Lung (tissue), 12 donors: ENCODE results near the gene MSRB1. TPM values are rescaled to one million over a fixed set of nuclear protein-coding genes. Genes with fewer than 3 reads are reported as not detected.

Experiments used
- ATAC-seq: fragments of 200-7000 bp; cut with Tn5 transposase; one replicate; pipeline ENCODE4 v1.9.1; 2020; ENCODE audit warnings: moderate number of reproducible peaks; ENCODE audit not compliant: insufficient read depth, low FRiP score
- DNase-seq, 3 donors: peaks; one replicate each; pipeline ENCODE4 v3.0.0-alpha.2; 2013 to 2017
- H3K27ac ChIP-seq, 2 donors: one replicate each; pipeline ENCODE4 v1.5.1; 2013; ENCODE audit warnings: mild to moderate bottlenecking in 2 of 2, moderate library complexity in 2 of 2, control low read depth in 1 of 2, inconsistent platforms in 1 of 2, low read depth in 1 of 2, low read length in 1 of 2
- H3K27me3 ChIP-seq, 3 donors: one replicate each; pipeline ENCODE4 v1.5.1; 2013; ENCODE audit warnings: low read length in 2 of 3; ENCODE audit not compliant: control insufficient read depth in 3 of 3, insufficient read depth in 3 of 3
- H3K36me3 ChIP-seq, 4 donors: one replicate each; pipeline ENCODE4 v1.5.1; 2013; ENCODE audit warnings: low read length in 4 of 4, mild to moderate bottlenecking in 1 of 4, moderate library complexity in 1 of 4; ENCODE audit not compliant: control insufficient read depth in 4 of 4, insufficient read depth in 4 of 4
- H3K4me1 ChIP-seq, 5 donors: one replicate each; pipeline ENCODE4 v1.5.1; 2013; ENCODE audit warnings: low read length in 5 of 5, mild to moderate bottlenecking in 2 of 5, moderate library complexity in 1 of 5; ENCODE audit not compliant: control insufficient read depth in 5 of 5, insufficient read depth in 5 of 5
- H3K4me3 ChIP-seq: one replicate; pipeline ENCODE4 v1.5.1; 2013; ENCODE audit warnings: mild to moderate bottlenecking, control low read depth, moderate library complexity
- H3K9ac ChIP-seq, 2 donors: one replicate each; pipeline ENCODE4 v1.5.1; 2013; ENCODE audit warnings: low read length in 2 of 2, control low read depth in 1 of 2; ENCODE audit not compliant: insufficient read depth in 1 of 2
- H3K9me3 ChIP-seq, 4 donors: one replicate each; pipeline ENCODE4 v1.5.1; 2013; ENCODE audit warnings: low read length in 3 of 4, mild to moderate bottlenecking in 1 of 4, moderate library complexity in 1 of 4; ENCODE audit not compliant: control insufficient read depth in 4 of 4, insufficient read depth in 3 of 4
- CTCF ChIP-seq: IDR thresholded peaks from 2 replicates; pipeline ENCODE4 v1.5.1; 2012; ENCODE audit warnings: mild to moderate bottlenecking; ENCODE audit errors: control extremely low read depth, extremely low read depth
- WGBS, 2 donors: extraction: QIAGEN DNeasy Blood & Tissue Kit; methylation state at CpG; one replicate each; pipeline ENCODE4 v1.1.7; 2013; 5-methylcytosine and 5-hydroxymethylcytosine counted together
- polyA plus RNA-seq, 2 donors: library from polyadenylated mRNA; stranded (reverse); fragments of 200-250 nt; gene quantifications; one replicate each; pipeline ENCODE4 v1.2.1, GENCODE V29; 2013
- total RNA-seq, 2 donors: library from RNA; depleted of rRNA in 1 of 2; stranded (reverse); fragments of >200 nt in 1 of 2; gene quantifications; one replicate each; pipeline ENCODE4 v1.2.1, GENCODE V29; 2014 to 2021
- donor health status: control.
- donor health status: control.
- donor health status: Bipolar disorder and iron deficiency.
- donor health status: healthy.
- donor health status: DM: yes; HTN: yes; CAD: no.

Gene MSRB1
- total and polyA plus RNA-seq, 4 donors: 11.1 to 164 (median 51.2) TPM

GRCh38 chr16:1982013-1982433 is 39.0 kb upstream of the MSRB1 start:
- H3K9ac ChIP-seq: no peak overlapping the region
- no peak for DNase-seq
- peaks cover 0 to 46% (median 33%) of the 10 kb centered on the region in 3 donors for H3K27me3 ChIP-seq
- H3K4me3 ChIP-seq: no peak overlapping the region
- 48 to 69% methylated on average over 5 of the region's 5 CpGs for WGBS, 2 donors
- TF ChIP-seq CTCF: no peak
- ATAC-seq: no peak
- peaks cover 0 to 29% (median 16%) of the 10 kb centered on the region in 4 donors for H3K36me3 ChIP-seq
- H3K9me3 ChIP-seq: peaks cover 0 to 11% (median 0%) of the 10 kb centered on the region in 4 donors
- H3K4me1 ChIP-seq: peaks cover 0 to 17% (median 7%) of the 10 kb centered on the region in 5 donors
- no peak overlapping the region for H3K27ac ChIP-seq

- Histone ChIP-seq H3K27me3 (peaks cover 0 to 46% (median 33%) of the 10 kb centered on the region in 3 donors), H3K4me1 (peaks cover 0 to 17% (median 7%) of the 10 kb centered on the region in 5 donors)
- 28 to 34% methylated on average over 6 of the region's 6 CpGs for WGBS, 2 donors
Measured at GRCh38 chr16:1981398-1981836, 38.4 kb upstream of the MSRB1 start, which contains the start of gene NOXO1. Gene NOXO1 (minus strand): TSS chr16:1981469. CDS start chr16:1981179, 290 bp downstream.

GRCh38 chr16:1980770-1981087 is 37.7 kb upstream of the MSRB1 start:
- ATAC-seq (no peak), DNase-seq (no peak)
- Histone ChIP-seq H3K4me3 (no peak overlapping the region), H3K9me3 (peaks cover 0 to 21% (median 0%) of the 10 kb centered on the region in 4 donors), H3K27ac (no peak overlapping the region), H3K36me3 (peaks cover 0 to 30% (median 12%) of the 10 kb centered on the region in 4 donors), H3K4me1 (peaks cover 0 to 17% (median 7%) of the 10 kb centered on the region in 5 donors), H3K9ac (no peak overlapping the region), H3K27me3 (peaks cover 0 to 46% (median 33%) of the 10 kb centered on the region in 3 donors)
- TF ChIP-seq CTCF: no peak
- WGBS, 2 donors: 22 to 28% methylated on average over 16 of the region's 16 CpGs

More at GRCh38 chr16:1981398-1981836, 38.4 kb upstream of the MSRB1 start, which contains the start of gene NOXO1:
- no peak within 1 kb of the TSS for H3K27ac ChIP-seq
- DNase-seq (no peak), ATAC-seq (no peak)
- no peak within 1 kb of the TSS for H3K4me3 ChIP-seq
- H3K36me3 ChIP-seq: peaks cover 0 to 30% (median 16%) of the 10 kb centered on the region in 4 donors
- TF ChIP-seq CTCF: no peak
- peaks cover 0 to 17% (median 0%) of the 10 kb centered on the region in 4 donors for H3K9me3 ChIP-seq
- no peak within 1 kb of the TSS for H3K9ac ChIP-seq
